K562 (cell line): Measurements from ENCODE around the gene TACR1. TPM values are rescaled to one million over a fixed set of nuclear protein-coding genes. Genes with fewer than 3 reads are reported as not detected.

Experiments used
- ATAC-seq: fragments of 200-7000 bp; cut with Tn5 transposase; 3 replicates; pipeline ENCODE4 v1.9.1; 2020; ENCODE audit warnings: moderate library complexity
- BruUV-seq: library from RNA; stranded (reverse); fragments of 400-500 nt; replicated peaks from 2 replicates; lab custom pipeline; 2021; lab: Mats Ljungman, UMichigan
- CTCF ChIA-PET: fragments of 300-600 bp; formaldehyde crosslinking; extraction: SDS; loops from one replicate; lab custom pipeline; 2021; ENCODE audit warnings: low intra/inter-chr PET ratio; lab: Yijun Ruan, JAX
- POLR2A ChIA-PET: fragments of 300-600, 350-650 bp; sonication (Branson Sonifier 250); formaldehyde crosslinking; extraction: SDS; loops from one replicate; lab custom pipeline; 2021; ENCODE audit warnings: antibody characterized with exemption, inconsistent platforms; lab: Yijun Ruan, JAX
- DNase-seq, 4 experiments: peaks; one replicate each; pipeline versions ENCODE4 v3.0.0 to v3.0.0-alpha.2; 2011 to 2018; ENCODE audit warnings: low spot score in 3 of 4, mixed read lengths in 3 of 4; ENCODE audit errors: extremely low read depth in 1 of 4
- FAIRE-seq: peaks from 2 replicates; lab custom pipeline; 2011; peaks lifted over from hg19 to GRCh38; lab: Jason Lieb, UNC
- H2AFZ ChIP-seq: 2 replicates; pipeline ENCODE4 v1.6.0; 2011; ENCODE audit warnings: low read depth, low read length, control low read depth, inconsistent platforms
- H3K27ac ChIP-seq: fragments of 200-600 bp; 3 replicates; pipeline ENCODE4 v1.8.0; 2011; ENCODE audit warnings: low read depth, mild to moderate bottlenecking, control low read depth, inconsistent platforms, low read length, moderate library complexity, mixed read lengths; ENCODE audit errors: extremely low read depth
- H3K27me3 ChIP-seq, 2 experiments: fragments of 300-600 bp in 1 of 2; 2 replicates in 1 of 2; 3 replicates in 1 of 2; pipeline versions ENCODE4 v1.6.0 to v1.8.0; 2011; ENCODE audit warnings: inconsistent platforms in 2 of 2, low read length in 2 of 2, mild to moderate bottlenecking in 1 of 2, mixed read lengths in 1 of 2, moderate library complexity in 1 of 2; ENCODE audit not compliant: control insufficient read depth in 2 of 2, insufficient read depth in 2 of 2
- H3K36me3 ChIP-seq: fragments of 300-600 bp; 3 replicates; pipeline ENCODE4 v1.8.0; 2011; ENCODE audit warnings: mild to moderate bottlenecking, low read length, inconsistent platforms; ENCODE audit not compliant: control insufficient read depth, insufficient read depth
- H3K4me1 ChIP-seq, 2 experiments: fragments of 200-600 bp in 1 of 2; replicated peaks in 1 of 2; 2 replicates in 1 of 2; 3 replicates in 1 of 2; pipeline versions ENCODE4 v1.5.1 to v1.8.0; 2011; ENCODE audit warnings: inconsistent platforms in 2 of 2, low read length in 2 of 2, mild to moderate bottlenecking in 1 of 2, mixed read lengths in 1 of 2, moderate library complexity in 1 of 2; ENCODE audit not compliant: control insufficient read depth in 2 of 2, insufficient read depth in 2 of 2
- H3K4me2 ChIP-seq: 2 replicates; pipeline ENCODE4 v1.6.1; 2011; ENCODE audit warnings: low read length, control low read depth, inconsistent platforms, mixed read lengths; ENCODE audit not compliant: insufficient read depth
- H3K4me3 ChIP-seq: fragments of 200-600 bp; sonication (generic), shearing (Covaris generic); 2 replicates; pipeline ENCODE4 v1.5.1; 2016; ENCODE audit warnings: control low read depth, inconsistent platforms
- H3K79me2 ChIP-seq: fragments of 200-600 bp; 3 replicates; pipeline ENCODE4 v1.8.0; 2011; ENCODE audit warnings: low read length, inconsistent platforms; ENCODE audit not compliant: control insufficient read depth, insufficient read depth
- H3K9ac ChIP-seq, 2 experiments: 2 replicates each; pipeline versions ENCODE4 v1.6.0 to v1.6.1; 2011; ENCODE audit warnings: low read depth in 2 of 2, low read length in 2 of 2, control low read depth in 1 of 2, inconsistent platforms in 1 of 2, mild to moderate bottlenecking in 1 of 2, mixed read lengths in 1 of 2; ENCODE audit not compliant: insufficient read depth in 1 of 2
- H3K9me1 ChIP-seq: one replicate; pipeline ENCODE4 v1.6.0; 2011; ENCODE audit warnings: inconsistent platforms, mild to moderate bottlenecking, low read length, moderate library complexity; ENCODE audit not compliant: control insufficient read depth, insufficient read depth
- H3K9me3 ChIP-seq: replicated peaks from 2 replicates; pipeline ENCODE4 v1.5.1; 2011; ENCODE audit warnings: low read depth, low read length, inconsistent platforms; ENCODE audit not compliant: control insufficient read depth, insufficient read depth
- H4K20me1 ChIP-seq: replicated peaks from 2 replicates; pipeline ENCODE4 v1.6.1; 2011; ENCODE audit warnings: low read length, inconsistent platforms, mixed read lengths; ENCODE audit not compliant: control insufficient read depth, insufficient read depth
- KLF1 ChIP-seq: fragments of 450-650 bp; IDR thresholded peaks from 2 replicates; pipeline ENCODE4 v1.6.1; 2016; ENCODE audit warnings: missing genetic modification characterization, missing compliant biosample characterization
- MIER1 ChIP-seq: fragments of 450-650 bp; IDR thresholded peaks from 2 replicates; pipeline ENCODE4 v1.6.1; 2016; ENCODE audit warnings: antibody characterized with exemption, mild to moderate bottlenecking, low read depth
- MXI1 ChIP-seq: IDR thresholded peaks from 2 replicates; pipeline ENCODE4 v1.6.1; 2011; ENCODE audit warnings: low read depth, mild to moderate bottlenecking, improper control_type of control experiment, low read length
- PATZ1 ChIP-seq: fragments of 250-450 bp; sonication (Bioruptor Pico); IDR thresholded peaks from 2 replicates; pipeline ENCODE4 v1.5.0; 2020; ENCODE audit warnings: mild to moderate bottlenecking, borderline replicate concordance
- WGBS: fragments of 100-300 bp; shearing (Covaris generic); methylation state at CpG from one replicate; pipeline ENCODE4 v1.1.6; 2016; ENCODE audit warnings: low coverage, mixed read lengths; ENCODE audit not compliant: insufficient coverage; ENCODE audit errors: missing lambda C conversion rate; 5-methylcytosine and 5-hydroxymethylcytosine counted together
- in situ Hi-C: fragments of 300-500 bp; cut with MboI; formaldehyde crosslinking; loops from 4 replicates; pipeline ENCODE4 v1.15.0; 2018; ENCODE audit warnings: inconsistent platforms, mixed read lengths
- intact Hi-C: fragments of 100-400 bp; cut with micrococcal nuclease; formaldehyde crosslinking; loops from 2 replicates; pipeline ENCODE4 v1.14.2; 2022
- polyA plus RNA-seq, 8 experiments: library from polyadenylated mRNA; depleted of rRNA in 4 of 8; stranded (reverse) in 5 of 8; unstranded in 3 of 8; fragments of >200 nt; fragmentation: Nextera tagmentation in 2 of 8; fragmentation: Illumina TruSeq in 1 of 8; extraction: Ambion mirVana in 2 of 8; extraction: Trizol in 1 of 8; gene quantifications; 2 replicates each; pipeline versions ENCODE4 v1.2.1 to v1.2.3, GENCODE V29; 2011 to 2014; ENCODE audit warnings: inconsistent platforms in 1 of 8, missing spikeins in 1 of 8
- total RNA-seq, 7 experiments: library from RNA; depleted of rRNA in 6 of 7; stranded (reverse); fragments of >200 nt in 6 of 7; fragmentation: Illumina TruSeq in 2 of 7; extraction: Trizol in 2 of 7; gene quantifications; 2 replicates each; pipeline versions ENCODE4 v1.2.1 to v1.2.3, GENCODE V29; 2011 to 2021; ENCODE audit warnings: low replicate concordance in 1 of 7

TACR1 gene
- total and polyA plus RNA-seq, 9 of the 15 experiments (the other 6 are each of a cell fraction or from before 2014, with no cell fraction given): not detected

- ATAC-seq: no peak
- CTCF ChIA-PET: no interaction called here
- H3K9me3 ChIP-seq: no peaks in the 10 kb centered on the region
- in situ Hi-C loops: no loop called here
- no peaks in the 10 kb centered on the region for H3K27me3 ChIP-seq
- no peaks in the 10 kb centered on the region for H3K4me1 ChIP-seq
- no peak overlapping the region for H2AFZ ChIP-seq
- H3K27ac ChIP-seq: no peak overlapping the region
- no peak for TF ChIP-seq PATZ1 (CRISPR knock-in tag)
- TF ChIP-seq, all 486 proteins: peak for 0
- Histone ChIP-seq H3K9me1 (no peaks in the 10 kb centered on the region), H3K36me3 (no peaks in the 10 kb centered on the region), H4K20me1 (no peaks in the 10 kb centered on the region), H3K4me2 (no peak overlapping the region), H3K79me2 (no peaks in the 10 kb centered on the region), H3K4me3 (no peak overlapping the region), H3K9ac (no peak overlapping the region)
- no peak for FAIRE-seq
- no peak for DNase-seq
- intact Hi-C loops: no loop called here
- POLR2A ChIA-PET: interaction anchor here (0.6 kb wide), 1 partner anchor 11 kb away, joined by 3 read pairs; no protein-coding TSS in a partner anchor
- no TSS peak for BruUV-seq
These were observed 18.8 kb downstream of the TACR1 start for GRCh38 chr2:75180476-75180875.

DNA sequence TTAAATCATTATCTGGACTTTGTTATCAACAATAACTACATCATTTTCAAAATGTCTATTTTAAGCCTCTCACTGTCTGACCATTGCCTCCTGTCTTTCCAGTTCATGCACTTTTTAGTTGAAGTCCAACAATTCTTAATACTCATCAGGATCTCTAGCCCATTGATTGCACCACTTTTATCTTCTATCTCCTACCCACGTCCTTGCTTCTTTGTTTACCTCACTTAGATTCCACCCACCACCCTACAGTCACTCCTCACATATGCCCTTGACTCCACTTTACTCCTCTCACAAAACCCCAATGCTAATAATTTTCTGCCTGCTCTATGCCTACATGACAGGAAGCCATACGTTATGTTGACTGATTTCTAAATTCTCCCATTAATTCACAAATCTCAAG is 21.9 kb downstream of the TACR1 start:
- CTCF ChIA-PET: no interaction called here

More for the DNA sequence above, 21.9 kb downstream of the TACR1 start:
- no peak overlapping the region for H3K4me2 ChIP-seq
- FAIRE-seq: no peak
- TF ChIP-seq MXI1 (no peak), MIER1 (no peak), KLF1 (tag) (no peak)
- no peak overlapping the region for H3K9ac ChIP-seq
- no TSS peak for BruUV-seq
- H4K20me1 ChIP-seq: no peaks in the 10 kb centered on the region
- no peaks in the 10 kb centered on the region for H3K9me3 ChIP-seq
- H2AFZ ChIP-seq: no peak overlapping the region
- in situ Hi-C loops: no loop called here
- H3K79me2 ChIP-seq: no peaks in the 10 kb centered on the region
- WGBS: 0% methylated on average over 2 of the region's 2 CpGs
- no peaks in the 10 kb centered on the region for H3K4me1 ChIP-seq
- H3K4me3 ChIP-seq: no peak overlapping the region
- no peaks in the 10 kb centered on the region for H3K9me1 ChIP-seq
- POLR2A ChIA-PET: no interaction called here
- ATAC-seq: no peak
- no peaks in the 10 kb centered on the region for H3K27me3 ChIP-seq
- no peaks in the 10 kb centered on the region for H3K36me3 ChIP-seq
- no peak overlapping the region for H3K27ac ChIP-seq
- DNase-seq: no peak
- intact Hi-C loops: no loop called here
